H1 (cell line): ENCODE results near the gene CEACAM21. TPM values are rescaled to one million over a fixed set of nuclear protein-coding genes. Genes with fewer than 3 reads are reported as not detected.

ENCODE experiments used
- CTCF ChIA-PET: fragments of 300-600 bp; sonication (Branson Sonifier 250); formaldehyde crosslinking; loops from one replicate; lab custom pipeline; 2021; ENCODE audit not compliant: partially characterized antibody; lab: Charles Lee
- POLR2A ChIA-PET: fragments of 300-600 bp; sonication (Branson Sonifier 250); formaldehyde crosslinking; loops from one replicate; lab custom pipeline; 2021; ENCODE audit warnings: inconsistent platforms; ENCODE audit not compliant: partially characterized antibody; lab: Charles Lee
- DNase-seq, 2 experiments: peaks; one replicate each; pipeline versions ENCODE4 v3.0.0 to v3.0.0-alpha.2; 2010 to 2022; ENCODE audit warnings: low spot score in 2 of 2, low read depth in 1 of 2, mixed read lengths in 1 of 2
- FAIRE-seq: peaks from 2 replicates; lab custom pipeline; 2011; peaks lifted over from hg19 to GRCh38; lab: Jason Lieb, UNC
- H2AFZ ChIP-seq: 2 replicates; pipeline ENCODE4 v1.8.1; 2012; ENCODE audit warnings: low read length, inconsistent platforms
- H2AK5ac ChIP-seq: 2 replicates; pipeline ENCODE4 v1.6.1; 2013; ENCODE audit warnings: low read depth, low read length
- H2BK120ac ChIP-seq: replicated peaks from 2 replicates; pipeline ENCODE3; 2013; ENCODE audit warnings: low read depth, low read length, inconsistent platforms
- H2BK12ac ChIP-seq: 2 replicates; pipeline ENCODE4 v1.6.1; 2013; ENCODE audit warnings: low read depth, low read length
- H2BK15ac ChIP-seq: 2 replicates; pipeline ENCODE4 v1.6.1; 2013; ENCODE audit warnings: low read length
- H2BK20ac ChIP-seq: 2 replicates; pipeline ENCODE4 v1.6.1; 2013; ENCODE audit warnings: low read length
- H2BK5ac ChIP-seq: 2 replicates; pipeline ENCODE4 v1.6.1; 2013; ENCODE audit warnings: low read depth, low read length
- H3K14ac ChIP-seq: 2 replicates; pipeline ENCODE4 v1.6.1; 2013; ENCODE audit warnings: inconsistent platforms; ENCODE audit not compliant: insufficient read length
- H3K18ac ChIP-seq: 2 replicates; pipeline ENCODE4 v1.6.1; 2013; ENCODE audit warnings: low read length; ENCODE audit errors: extremely low read depth
- H3K23ac ChIP-seq: 2 replicates; pipeline ENCODE4 v1.6.1; 2013; ENCODE audit warnings: inconsistent platforms; ENCODE audit not compliant: insufficient read length
- H3K23me2 ChIP-seq: 2 replicates; pipeline ENCODE4 v1.6.1; 2013; ENCODE audit warnings: low read depth, low read length
- H3K27ac ChIP-seq: 2 replicates; pipeline ENCODE4 v1.6.1; 2011; ENCODE audit warnings: low read depth, low read length, inconsistent platforms
- H3K27me3 ChIP-seq, 4 experiments: replicated peaks in 1 of 4; 1 replicate in 1 of 4; 2 replicates in 3 of 4; pipeline versions ENCODE4 v1.6.1 to v1.8.1; 2011 to 2013; ENCODE audit warnings: low read length in 3 of 4, mild to moderate bottlenecking in 3 of 4, inconsistent platforms in 2 of 4, mixed read lengths in 2 of 4, moderate library complexity in 1 of 4; ENCODE audit not compliant: control insufficient read depth in 3 of 4, insufficient read depth in 3 of 4; ENCODE audit errors: extremely low read depth in 1 of 4
- H3K36me3 ChIP-seq, 4 experiments: 2 replicates each; pipeline versions ENCODE4 v1.6.1 to v1.8.1; 2011 to 2013; ENCODE audit warnings: mild to moderate bottlenecking in 4 of 4, low read length in 3 of 4, moderate library complexity in 2 of 4, control low read depth in 1 of 4, inconsistent platforms in 1 of 4; ENCODE audit not compliant: insufficient read depth in 4 of 4, control insufficient read depth in 2 of 4
- H3K4ac ChIP-seq: replicated peaks from 2 replicates; pipeline ENCODE3; 2013; ENCODE audit warnings: low read length, low read depth, mixed read lengths, inconsistent platforms; ENCODE audit not compliant: insufficient read length
- H3K4me1 ChIP-seq, 4 experiments: replicated peaks in 1 of 4; 1 replicate in 1 of 4; 2 replicates in 3 of 4; pipeline versions ENCODE4 v1.6.1 to v1.8.1; 2011 to 2013; ENCODE audit warnings: low read length in 3 of 4, inconsistent platforms in 2 of 4, mixed read lengths in 1 of 4; ENCODE audit not compliant: insufficient read depth in 4 of 4, control insufficient read depth in 3 of 4
- H3K4me2 ChIP-seq, 2 experiments: 2 replicates each; pipeline versions ENCODE4 v1.6.1 to v1.8.1; 2011 to 2013; ENCODE audit warnings: low read depth in 2 of 2, low read length in 2 of 2, control low read depth in 1 of 2, inconsistent platforms in 1 of 2, mild to moderate bottlenecking in 1 of 2; ENCODE audit not compliant: insufficient read depth in 1 of 2
- H3K4me3 ChIP-seq, 4 experiments: fragments of 200-600, 300-600 bp in 1 of 4; sonication (generic), shearing (Covaris generic), sonication (Bioruptor Twin) in 1 of 4; 2 replicates each; pipeline versions ENCODE4 v1.5.1 to v1.8.1; 2011 to 2016; ENCODE audit warnings: low read length in 4 of 4, low read depth in 3 of 4, control low read depth in 2 of 4, inconsistent platforms in 2 of 4, mild to moderate bottlenecking in 2 of 4, mixed read lengths in 1 of 4, moderate library complexity in 1 of 4; ENCODE audit not compliant: insufficient read depth in 2 of 4; ENCODE audit errors: extremely low read depth in 1 of 4
- H3K56ac ChIP-seq: replicated peaks from 2 replicates; pipeline ENCODE3; 2013; ENCODE audit warnings: low read depth, mild to moderate bottlenecking, mixed read lengths, low read length, inconsistent platforms; ENCODE audit not compliant: insufficient read length
- H3K79me1 ChIP-seq: 2 replicates; pipeline ENCODE4 v1.6.1; 2013; ENCODE audit warnings: low read depth, low read length, control low read depth
- H3K79me2 ChIP-seq, 2 experiments: 2 replicates each; pipeline versions ENCODE4 v1.6.1 to v1.8.1; 2012 to 2013; ENCODE audit warnings: low read length in 2 of 2, mild to moderate bottlenecking in 2 of 2, inconsistent platforms in 1 of 2; ENCODE audit not compliant: insufficient read depth in 2 of 2, control insufficient read depth in 1 of 2
- H3K9ac ChIP-seq, 4 experiments: replicated peaks in 1 of 4; 1 replicate in 1 of 4; 2 replicates in 3 of 4; pipeline versions ENCODE4 v1.6.1 to v1.8.1; 2011 to 2013; ENCODE audit warnings: low read depth in 3 of 4, low read length in 3 of 4, control low read depth in 2 of 4, mild to moderate bottlenecking in 2 of 4, moderate library complexity in 2 of 4, inconsistent platforms in 1 of 4; ENCODE audit errors: extremely low read depth in 1 of 4
- H3K9me3 ChIP-seq, 2 experiments: 2 replicates each; pipeline versions ENCODE4 v1.6.1 to v1.8.1; 2012 to 2013; ENCODE audit warnings: mild to moderate bottlenecking in 2 of 2, moderate library complexity in 2 of 2, control low read depth in 1 of 2, inconsistent platforms in 1 of 2, low read depth in 1 of 2, low read length in 1 of 2, mixed read lengths in 1 of 2; ENCODE audit not compliant: insufficient read depth in 2 of 2
- H4K20me1 ChIP-seq, 2 experiments: replicated peaks in 1 of 2; 2 replicates each; pipeline versions ENCODE3 to v1.8.1; 2011 to 2013; ENCODE audit warnings: inconsistent platforms in 2 of 2, low read length in 2 of 2, mild to moderate bottlenecking in 1 of 2; ENCODE audit not compliant: insufficient read depth in 2 of 2, control insufficient read depth in 1 of 2
- H4K5ac ChIP-seq: 2 replicates; pipeline ENCODE4 v1.6.1; 2013; ENCODE audit warnings: low read length, low read depth, mixed read lengths, inconsistent platforms; ENCODE audit not compliant: insufficient read length
- H4K8ac ChIP-seq: 2 replicates; pipeline ENCODE4 v1.8.0; 2013; ENCODE audit warnings: mild to moderate bottlenecking, moderate library complexity, low read length, inconsistent platforms; ENCODE audit not compliant: insufficient read depth; ENCODE audit errors: extremely low read depth
- H4K91ac ChIP-seq: replicated peaks from 2 replicates; pipeline ENCODE3; 2013; ENCODE audit warnings: low read length, mixed read lengths, inconsistent platforms; ENCODE audit not compliant: insufficient read length
- ATF3 ChIP-seq: IDR thresholded peaks from 2 replicates; pipeline ENCODE4 v1.6.1; 2011; ENCODE audit warnings: low read depth, mild to moderate bottlenecking, low read length; ENCODE audit not compliant: insufficient read depth
- HDAC2 ChIP-seq, 2 experiments: fragments of 300-600 bp in 1 of 2; sonication (generic) in 1 of 2; IDR thresholded peaks; 2 replicates each; pipeline ENCODE4 v1.6.1; 2011 to 2012; ENCODE audit warnings: low read depth in 2 of 2, low read length in 2 of 2, mild to moderate bottlenecking in 2 of 2, moderate library complexity in 2 of 2, borderline replicate concordance in 1 of 2, inconsistent platforms in 1 of 2
- KDM5A ChIP-seq: fragments of 200-600 bp; IDR thresholded peaks from 2 replicates; pipeline ENCODE4 v1.7.1; 2012; ENCODE audit warnings: mild to moderate bottlenecking, low read length, inconsistent platforms, mixed read lengths
- MAFK ChIP-seq: IDR thresholded peaks from 2 replicates; pipeline ENCODE4 v1.6.1; 2012; ENCODE audit warnings: low read depth, mild to moderate bottlenecking, improper control_type of control experiment, low read length
- PHF8 ChIP-seq: fragments of 200-600 bp; sonication (generic); conservative IDR thresholded peaks from 2 replicates; pipeline ENCODE4 v1.7.1; 2012; ENCODE audit warnings: low read depth, mild to moderate bottlenecking, inconsistent platforms, low read length, moderate library complexity
- SAP30 ChIP-seq: fragments of 300-600 bp; sonication (generic); IDR thresholded peaks from 2 replicates; pipeline ENCODE4 v1.7.1; 2012; ENCODE audit warnings: low read length, moderate library complexity, mild to moderate bottlenecking, inconsistent platforms; ENCODE audit not compliant: insufficient read depth, insufficient replicate concordance
- SUZ12 ChIP-seq: fragments of 200-600 bp; sonication (generic); IDR thresholded peaks from 2 replicates; pipeline ENCODE4 v1.6.1; 2012; ENCODE audit warnings: mild to moderate bottlenecking, inconsistent platforms, low read length, moderate library complexity, mixed read lengths
- TEAD4 ChIP-seq: IDR thresholded peaks from 2 replicates; pipeline ENCODE4 v1.6.1; 2012; ENCODE audit warnings: low read depth, low read length, inconsistent platforms, mixed read lengths
- USF2 ChIP-seq: IDR thresholded peaks from 2 replicates; pipeline ENCODE4 v1.6.1; 2011; ENCODE audit warnings: low read length, improper control_type of control experiment
- YY1 ChIP-seq: IDR thresholded peaks from 2 replicates; pipeline ENCODE4 v1.6.1; 2011; ENCODE audit warnings: low read depth, mild to moderate bottlenecking, low read length
- WGBS, 2 experiments: shearing (Covaris generic) in 1 of 2; methylation state at CpG; one replicate each; pipeline versions ENCODE4 v1.1.6 to v1.1.7; 2013 to 2015; ENCODE audit warnings: low lambda C conversion rate in 2 of 2, mixed read lengths in 2 of 2, inconsistent platforms in 1 of 2, low coverage in 1 of 2, missing lambda C conversion rate in 1 of 2; ENCODE audit not compliant: insufficient replicate concordance in 2 of 2, insufficient coverage in 1 of 2, insufficient read length in 1 of 2; ENCODE audit errors: extremely low coverage in 1 of 2, missing lambda C conversion rate in 1 of 2; 5-methylcytosine and 5-hydroxymethylcytosine counted together
- polyA plus RNA-seq, 7 experiments: library from polyadenylated mRNA; depleted of rRNA in 3 of 7; stranded (reverse) in 5 of 7; unstranded in 2 of 7; fragments of >200 nt in 5 of 7; fragments of 200-250 nt in 2 of 7; gene quantifications; 1 replicate in 5 of 7; 2 replicates in 1 of 7; 4 replicates in 1 of 7; pipeline versions ENCODE4 v1.2.1 to v1.2.3, GENCODE V29; 2011 to 2013; ENCODE audit warnings: missing spikeins in 2 of 7, mixed read lengths in 2 of 7
- total RNA-seq: library from RNA; stranded (reverse); fragmentation: NEBNext Ultra II Directional; extraction: Animal tissue kit (Norgen Biotek cat#: 25700); gene quantifications from 2 replicates; pipeline ENCODE4 v1.2.1, GENCODE V29; 2021

CEACAM21 gene
- total and polyA plus RNA-seq, 2 of the 8 experiments (the other 6 are each of a cell fraction or from before 2014, with no cell fraction given), result not detected

- TF ChIP-seq PHF8 (no peak), ATF3 (no peak), MAFK (no peak), YY1 (no peak), KDM5A (no peak), SUZ12 (no peak), HDAC2 (IDR thresholded peaks at IDR 0.05; ENCODE audit: borderline replicate concordance in 1 of 2, low read depth in 2 of 2, low read length in 2 of 2) (no peak), TEAD4 (no peak), SAP30 (no peak), USF2 (no peak)
- FAIRE-seq, result no peak
- no peak overlapping the region for H4K8ac ChIP-seq
- H3K79me1 ChIP-seq, result no peaks in the 10 kb centered on the region
- no peak for DNase-seq
- no peaks in the 10 kb centered on the region for H3K27me3 ChIP-seq
- H3K56ac ChIP-seq, result no peak overlapping the region
- no peaks in the 10 kb centered on the region for H3K36me3 ChIP-seq
- no peak overlapping the region for H3K18ac ChIP-seq
- no peak overlapping the region for H2BK20ac ChIP-seq
- H2BK15ac ChIP-seq, result no peak overlapping the region
- H2AFZ ChIP-seq, result no peak overlapping the region
- H4K91ac ChIP-seq, result no peak overlapping the region
- H4K5ac ChIP-seq, result no peak overlapping the region
- H4K20me1 ChIP-seq, result no peaks in the 10 kb centered on the region
- H3K4ac ChIP-seq, result no peak overlapping the region
- no peak overlapping the region for H3K4me2 ChIP-seq
- peaks cover 64 to 72% of the 10 kb centered on the region in 2 experiments for H3K9me3 ChIP-seq
- no peak overlapping the region for H3K4me3 ChIP-seq
- H2BK120ac ChIP-seq, result no peak overlapping the region
- no peak overlapping the region for H2AK5ac ChIP-seq
- H3K4me1 ChIP-seq, result no peaks in the 10 kb centered on the region
- H3K27ac ChIP-seq, result no peak overlapping the region
- no peak overlapping the region for H3K9ac ChIP-seq
- ChIA-PET POLR2A (no interaction called here), CTCF (no interaction called here)
- no peaks in the 10 kb centered on the region for H3K79me2 ChIP-seq
- H3K23ac ChIP-seq, result no peak overlapping the region
- no peak overlapping the region for H2BK12ac ChIP-seq
- H2BK5ac ChIP-seq, result no peak overlapping the region
- no peaks in the 10 kb centered on the region for H3K23me2 ChIP-seq
- no peak overlapping the region for H3K14ac ChIP-seq
- 79% methylated on average over 19 of the region's 19 CpGs; no CpG with 5 or more reads in 1 of the 2 experiments for WGBS, 2 experiments
Measured at GRCh38 chr19:41577144-41577830, 1.3 kb downstream of the CEACAM21 start.
